Muscle of back (tissue), 11 donors: Measurements from ENCODE around the gene LRRC27. TPM values are rescaled to one million over a fixed set of nuclear protein-coding genes. Genes with fewer than 3 reads are reported as not detected.

Experiments used
- DNase-seq, 3 donors: peaks; one replicate each; pipeline versions ENCODE4 v3.0.0 to v3.0.0-alpha.2; 2013
- polyA plus RNA-seq, 10 donors: library from polyadenylated mRNA; unstranded; fragments of 120-200 nt; gene quantifications; one replicate each; pipeline ENCODE4 v1.2.1, GENCODE V29; 2013; ENCODE audit not compliant: insufficient read length in 10 of 10

LRRC27 gene
- polyA plus RNA-seq, 10 donors: 5.5 to 10.1 (median 8.6) TPM

- peak in 1 of 3 donors; percentile 64 for DNase-seq
These were observed 91.2 kb downstream of the LRRC27 start for GRCh38 chr10:132422903-132423825.

GRCh38 chr10:132423966-132424861 is 92.2 kb downstream of the LRRC27 start:
- no peak for DNase-seq

- no peak for DNase-seq
These were observed 93.2 kb downstream of the LRRC27 start for GRCh38 chr10:132425029-132425756.

- no peak for DNase-seq
These were observed 93.8 kb downstream of the LRRC27 start for GRCh38 chr10:132425757-132426155.

GRCh38 chr10:132427006-132427771 is 95.2 kb downstream of the LRRC27 start:
- DNase-seq: no peak

GRCh38 chr10:132427939-132428367 is 96.0 kb downstream of the LRRC27 start:
- DNase-seq: no peak

- peak in 1 of 3 donors; percentile 54 for DNase-seq
These were observed 96.5 kb downstream of the LRRC27 start for GRCh38 chr10:132428486-132428995.

Other genes with a start within 250 kb of the LRRC27 start
- 1 to 10 TPM; 1.6 to 4.9 (median 3.5) TPM for gene DPYSL4, start 145.2 kb upstream of the LRRC27 start, polyA plus RNA-seq
- gene STK32C, start 24.2 kb upstream of the LRRC27 start, polyA plus RNA-seq: 10 to 100 TPM in 5 of 10 donors, 1 to 10 TPM in 5; 8.0 to 13.1 (median 10.4) TPM
- gene PWWP2B, start 65.0 kb downstream of the LRRC27 start, polyA plus RNA-seq: 10 to 100 TPM in 2 of 10 donors, 1 to 10 TPM in 8; 5.1 to 10.6 (median 7.7) TPM
- 10 to 100 TPM; 41.4 to 53.2 (median 47.6) TPM for gene INPP5A, start 205.6 kb downstream of the LRRC27 start, polyA plus RNA-seq